Stimulated activated CD8-positive, alpha-beta memory T cell treated with anti-CD3 and anti-CD28 coated beads, Interleukin-15, amount 100 ng/mL, for 1 hour (primary cell): ENCODE results near the gene TRPC3.
A peak's percentile ranks its signal among the peaks of the same experiment; 100 is the strongest.

ENCODE experiments used
- DNase-seq: peaks from one replicate; pipeline ENCODE4 v3.0.0-alpha.2; 2020; ENCODE audit warnings: low read depth

Gene TRPC3

DNA sequence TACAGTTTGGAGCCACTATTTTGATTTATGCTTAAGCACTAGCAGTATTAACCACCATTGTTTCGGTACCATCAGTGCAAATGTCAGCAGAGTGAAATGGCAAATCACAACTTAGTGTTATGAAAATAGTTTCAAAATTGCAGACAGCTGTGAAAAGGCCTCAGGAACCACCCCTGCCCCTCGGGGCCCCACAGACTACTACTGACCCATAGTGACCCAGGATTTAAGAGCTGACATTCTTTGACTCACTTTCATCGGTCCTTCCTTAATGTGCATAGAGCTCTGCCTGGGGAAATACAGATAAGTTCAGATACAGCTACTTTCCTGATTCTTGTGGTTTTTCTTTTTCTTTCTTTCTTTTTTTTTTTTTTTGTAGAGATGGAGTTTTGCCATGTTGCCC is 78.3 kb downstream of the TRPC3 start:
- no peak for DNase-seq

DNA sequence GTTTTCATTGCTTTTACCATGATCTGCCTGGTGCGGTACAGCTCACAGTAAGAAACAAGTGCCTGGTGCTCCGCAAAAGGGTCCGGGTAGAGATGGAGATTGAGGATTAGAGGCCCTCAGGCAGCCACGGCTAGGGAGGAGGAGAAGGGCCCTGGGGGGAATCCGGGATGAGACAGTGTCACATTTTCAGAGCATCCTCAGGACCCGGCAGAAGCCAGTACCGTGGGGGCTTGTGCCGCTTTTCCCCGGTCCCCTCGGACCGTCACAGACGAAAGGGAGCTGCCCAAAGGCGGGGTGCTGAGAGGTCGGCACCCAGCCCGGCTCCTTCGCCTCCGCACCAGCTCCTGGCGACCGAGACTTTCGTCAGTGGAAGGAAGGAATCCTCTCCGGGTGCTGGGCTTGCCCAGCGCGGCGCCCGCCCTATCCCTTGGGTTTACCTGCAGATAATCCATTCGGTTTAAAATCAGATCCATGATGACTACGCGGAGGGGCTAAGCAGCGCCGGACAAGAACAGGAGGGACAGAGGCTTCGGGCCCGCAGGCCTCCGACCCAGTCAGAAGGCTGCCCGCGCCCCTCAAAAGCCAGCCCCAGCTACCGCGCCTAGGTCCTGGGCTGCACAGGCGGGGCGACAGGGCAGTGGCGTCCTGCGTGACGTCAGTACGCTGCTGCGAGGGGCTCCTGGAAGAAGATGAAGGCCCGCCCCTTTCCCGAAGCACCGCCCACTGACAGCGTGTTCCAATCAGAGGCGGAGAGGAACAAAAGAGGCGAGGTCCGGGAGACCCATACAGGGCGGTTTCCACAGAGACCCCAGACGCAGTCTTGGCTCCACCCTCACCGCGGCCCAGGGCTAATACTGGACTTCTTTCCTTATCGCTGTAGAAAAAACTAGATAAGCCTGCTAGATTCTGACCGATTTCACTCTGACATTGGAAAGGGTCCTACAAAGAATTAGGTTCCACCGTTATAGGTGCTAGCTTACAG is 81.7 kb downstream of the TRPC3 start, which contains the start of gene BBS7:
TSS of gene BBS7 (minus strand) at position 634 of the 982 bp plus-strand sequence. CDS start at position 473, 161 bp downstream.
- DNase-seq, result peak; percentile 97

DNA sequence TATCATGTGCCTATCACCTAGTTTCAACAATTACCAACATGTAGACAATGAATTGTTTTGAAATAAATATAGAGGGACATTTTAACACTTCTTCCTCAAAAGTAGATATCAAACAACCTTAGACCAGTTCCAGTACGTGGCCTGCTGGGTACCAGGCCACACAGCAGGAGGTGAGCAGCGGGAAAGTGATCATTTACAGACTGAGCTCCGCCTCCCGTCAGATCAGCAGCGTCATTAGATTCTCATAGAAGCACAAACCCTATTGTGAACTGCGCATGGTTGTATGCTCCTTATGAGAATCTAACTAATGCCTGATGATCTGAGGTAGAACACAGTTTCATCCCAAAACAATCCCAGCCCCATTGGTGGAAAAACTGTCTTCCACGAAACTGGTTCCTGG is 88.1 kb downstream of the TRPC3 start:
- no peak for DNase-seq

DNA sequence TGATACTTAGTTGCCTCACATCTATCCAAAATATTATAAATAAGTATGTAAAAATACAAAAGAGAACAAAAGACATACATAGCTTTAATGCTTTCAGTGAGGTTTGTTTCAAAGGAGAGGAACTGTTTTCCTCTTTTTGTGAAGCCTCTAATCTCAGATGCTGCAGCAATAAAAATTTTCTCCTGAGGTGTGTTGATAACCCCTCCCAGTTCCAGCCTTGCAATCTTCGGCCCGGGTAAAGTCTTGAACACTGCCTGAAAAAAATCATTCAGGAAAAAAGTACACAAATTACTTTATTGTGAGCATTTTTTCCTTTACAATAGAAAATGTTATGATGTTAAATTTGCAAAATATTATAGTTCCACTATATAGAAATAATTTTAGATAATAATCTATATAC is 90.4 kb downstream of the TRPC3 start:
- no peak for DNase-seq

DNA sequence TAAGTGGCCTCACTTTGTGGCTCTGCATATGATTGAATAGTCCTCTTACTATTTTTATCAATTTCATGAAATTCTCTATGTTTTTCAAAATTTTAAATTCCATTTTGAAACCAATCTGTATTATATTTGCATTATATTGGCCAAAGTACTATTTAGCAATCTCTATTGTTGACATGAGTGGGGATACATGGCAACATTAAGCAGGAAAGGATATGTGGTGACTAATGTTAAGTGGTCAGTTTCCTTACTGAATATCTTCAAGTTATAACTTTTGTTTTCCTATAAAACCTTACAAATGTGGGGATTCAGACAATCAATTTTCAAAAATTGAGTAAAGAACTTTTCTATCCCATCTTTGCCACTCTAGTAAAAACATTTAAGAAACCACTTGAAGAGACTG is 91.7 kb downstream of the TRPC3 start:
- DNase-seq, result no peak

DNA sequence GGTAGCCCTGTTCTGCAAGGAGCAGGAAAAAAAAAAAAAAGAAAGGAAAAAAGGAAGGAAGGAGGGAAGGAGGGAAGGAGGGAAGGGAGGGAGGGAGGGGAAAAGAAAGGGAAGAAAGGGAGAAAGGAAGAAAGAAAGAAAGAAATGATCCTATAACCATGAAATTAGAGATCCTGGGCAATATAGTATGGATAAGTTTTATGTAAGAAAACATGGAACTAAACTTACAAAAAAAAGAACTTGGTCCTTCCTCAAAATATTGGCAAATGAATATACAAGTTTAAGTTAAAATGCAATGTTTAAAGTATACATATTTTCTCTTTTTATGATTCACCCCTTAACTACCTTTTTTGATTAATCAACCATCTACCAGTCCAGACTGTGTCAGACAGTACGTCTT is 100.5 kb downstream of the TRPC3 start:
- no peak for DNase-seq

DNA sequence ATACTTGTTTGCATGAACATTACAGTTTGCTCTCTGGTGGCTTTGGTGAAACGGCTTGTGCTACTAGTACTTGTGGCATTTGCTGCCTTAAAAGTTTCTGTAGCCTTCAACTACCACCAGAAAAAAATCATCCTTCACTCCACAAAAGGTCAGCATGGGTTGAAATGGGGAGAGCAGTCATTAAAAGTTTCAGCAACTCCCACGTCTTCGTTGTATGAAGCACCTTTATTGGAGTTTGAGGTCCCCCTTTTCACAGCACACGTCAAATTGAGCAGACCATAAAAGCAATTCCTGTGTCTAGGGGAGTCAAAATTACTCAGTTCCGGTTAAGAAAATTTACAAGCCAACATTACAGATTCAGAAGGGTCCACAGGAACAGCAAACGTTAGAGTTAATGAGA is 105.2 kb downstream of the TRPC3 start:
- no peak for DNase-seq

DNA sequence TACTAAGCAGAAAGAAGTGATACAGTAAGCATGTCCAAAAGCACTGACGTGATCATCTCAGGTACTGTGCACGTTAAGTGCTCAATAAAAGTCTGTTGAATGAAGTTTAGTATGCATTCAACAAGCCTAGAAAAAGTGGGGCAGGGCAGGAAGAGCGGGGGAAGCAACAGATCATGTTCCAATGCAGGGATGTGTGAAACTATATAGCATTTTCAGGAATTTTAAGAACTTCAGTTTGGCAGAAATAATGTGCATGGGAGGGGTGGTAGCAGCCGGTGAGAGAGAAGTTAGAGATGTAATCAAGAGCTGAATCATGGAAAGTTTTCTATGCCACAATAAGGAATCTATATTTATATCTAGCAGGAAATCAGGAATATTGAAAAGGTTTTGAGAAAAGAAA is 109.0 kb downstream of the TRPC3 start:
- no peak for DNase-seq

DNA sequence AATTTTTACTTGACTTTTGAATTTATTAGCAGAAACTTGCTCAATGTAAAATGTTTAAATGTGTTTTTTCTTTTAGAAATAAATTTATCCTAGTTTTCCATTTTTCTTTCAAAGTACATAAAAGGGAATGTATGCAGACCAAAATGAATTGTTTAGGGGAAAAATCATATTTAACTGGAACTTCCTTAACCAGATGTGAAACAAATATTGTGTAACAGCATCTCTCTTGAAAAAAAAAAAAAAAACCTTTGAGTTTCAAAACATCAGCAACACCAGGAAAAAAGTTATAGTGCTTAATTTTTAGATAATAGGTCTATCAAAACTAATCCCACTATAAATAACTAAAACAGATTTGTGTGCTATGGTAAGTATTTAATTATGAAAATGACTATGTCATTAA is 113.7 kb downstream of the TRPC3 start:
- DNase-seq, result no peak

DNA sequence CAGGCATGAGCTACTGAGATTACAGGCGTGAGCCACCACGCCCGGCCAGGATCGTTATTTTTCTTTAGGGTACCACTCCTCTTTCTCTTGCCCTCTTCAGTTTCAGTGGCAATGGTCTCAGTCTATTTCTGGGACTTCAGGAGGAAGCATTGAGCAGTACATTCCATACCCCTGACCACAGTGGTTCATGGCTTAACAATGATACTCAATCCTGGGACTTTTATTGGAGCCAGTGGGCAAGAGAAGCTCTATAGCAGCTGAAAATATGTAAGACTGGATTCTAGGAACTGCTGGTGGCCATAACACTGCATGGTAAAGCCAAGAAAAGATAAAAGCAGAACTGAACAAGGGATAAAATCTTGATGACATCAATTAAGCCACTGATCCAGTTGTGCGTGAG is 122.3 kb downstream of the TRPC3 start:
- DNase-seq, result no peak
